ENCODE measurements around the gene TLE3. TPM values are rescaled to one million over a fixed set of nuclear protein-coding genes. Genes with fewer than 3 reads are reported as not detected.

Gene TLE3
- total and polyA plus RNA-seq, 9 donors: 17.5 to 70.8 (median 58.9) TPM

DNA sequence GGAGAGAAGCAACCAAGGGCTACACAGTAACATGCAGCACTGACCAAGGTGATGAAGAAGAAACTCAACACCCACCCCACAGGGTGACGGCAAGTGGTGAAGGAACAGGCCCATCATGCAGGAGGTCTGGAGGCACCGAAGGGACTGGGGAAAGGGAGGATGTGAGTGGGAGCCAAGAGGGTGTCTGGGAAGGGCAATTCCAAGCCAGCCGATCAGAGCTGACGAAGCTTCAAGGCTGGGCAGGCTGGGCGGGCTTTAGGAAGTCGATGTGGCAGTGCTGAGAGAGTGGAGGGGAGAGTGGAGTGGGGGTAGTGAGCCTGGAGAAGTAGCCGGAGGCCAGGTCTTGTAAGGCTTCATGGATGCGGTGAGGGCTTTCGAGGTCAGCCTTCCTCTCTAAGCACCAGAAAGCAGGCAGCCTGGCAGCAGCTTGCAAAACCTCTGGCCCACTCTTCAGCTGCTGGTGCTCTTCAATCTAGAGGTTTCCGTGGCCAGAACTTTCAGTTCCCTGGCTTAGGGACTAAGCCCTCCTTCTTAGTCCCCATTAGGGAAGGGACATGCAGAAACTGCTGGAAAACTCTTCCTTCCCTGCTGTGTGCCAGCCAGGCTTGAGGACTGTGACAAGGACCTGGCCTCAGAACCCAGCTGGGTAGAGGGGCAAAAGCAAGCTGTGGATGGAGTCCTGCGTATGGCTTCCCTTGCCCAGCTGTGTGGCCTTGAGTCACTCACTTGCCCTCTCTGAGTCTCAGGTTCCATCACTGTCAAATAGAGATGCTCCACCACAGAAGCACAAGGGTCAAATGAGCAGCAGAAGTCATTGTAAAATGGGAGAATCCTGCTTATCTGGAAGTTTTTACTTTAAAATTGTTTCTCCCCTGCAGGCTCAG lies 72.1 kb downstream of the TLE3 start:
- no peak overlapping the region for H3K4me3 ChIP-seq
- H3K9me3 ChIP-seq: no peaks in the 10 kb centered on the region
- H3K36me3 ChIP-seq: no peaks in the 10 kb centered on the region
- no peak overlapping the region for H3K27ac ChIP-seq
- H3K27me3 ChIP-seq: no peaks in the 10 kb centered on the region
- H3K4me1 ChIP-seq (ENCODE audit: insufficient read depth): peaks cover 6% of the 10 kb centered on the region
- no peak for DNase-seq
- 69 to 79% (median 78%) methylated on average over 11 of the region's 11 CpGs for WGBS, 3 donors
- TF ChIP-seq CTCF (IDR thresholded peaks at IDR 0.05): no peak
- no peak for TF ChIP-seq EP300 (IDR thresholded peaks at IDR 0.05)
- no peak for TF ChIP-seq POLR2A (IDR thresholded peaks at IDR 0.05)
- intact Hi-C loops (cut with DNase I): no loop called here

- Histone ChIP-seq H3K27me3 (no peaks in the 10 kb centered on the region), H3K36me3 (no peaks in the 10 kb centered on the region), H3K27ac (no peak overlapping the region), H3K4me3 (no peak overlapping the region), H3K9me3 (no peaks in the 10 kb centered on the region), H3K4me1 (ENCODE audit: insufficient read depth) (peaks cover 6% of the 10 kb centered on the region)
- 86 to 89% (median 89%) methylated on average over 17 to 18 of the region's 18 CpGs for WGBS, 3 donors
- TF ChIP-seq POLR2A (IDR thresholded peaks at IDR 0.05): no peak
- no peak for TF ChIP-seq CTCF (IDR thresholded peaks at IDR 0.05)
- no peak for TF ChIP-seq EP300 (IDR thresholded peaks at IDR 0.05)
- intact Hi-C loops (cut with DNase I): no loop called here
- DNase-seq: no peak
Observed at GRCh38 chr15:70024521-70024920, 73.2 kb downstream of the TLE3 start.

DNA sequence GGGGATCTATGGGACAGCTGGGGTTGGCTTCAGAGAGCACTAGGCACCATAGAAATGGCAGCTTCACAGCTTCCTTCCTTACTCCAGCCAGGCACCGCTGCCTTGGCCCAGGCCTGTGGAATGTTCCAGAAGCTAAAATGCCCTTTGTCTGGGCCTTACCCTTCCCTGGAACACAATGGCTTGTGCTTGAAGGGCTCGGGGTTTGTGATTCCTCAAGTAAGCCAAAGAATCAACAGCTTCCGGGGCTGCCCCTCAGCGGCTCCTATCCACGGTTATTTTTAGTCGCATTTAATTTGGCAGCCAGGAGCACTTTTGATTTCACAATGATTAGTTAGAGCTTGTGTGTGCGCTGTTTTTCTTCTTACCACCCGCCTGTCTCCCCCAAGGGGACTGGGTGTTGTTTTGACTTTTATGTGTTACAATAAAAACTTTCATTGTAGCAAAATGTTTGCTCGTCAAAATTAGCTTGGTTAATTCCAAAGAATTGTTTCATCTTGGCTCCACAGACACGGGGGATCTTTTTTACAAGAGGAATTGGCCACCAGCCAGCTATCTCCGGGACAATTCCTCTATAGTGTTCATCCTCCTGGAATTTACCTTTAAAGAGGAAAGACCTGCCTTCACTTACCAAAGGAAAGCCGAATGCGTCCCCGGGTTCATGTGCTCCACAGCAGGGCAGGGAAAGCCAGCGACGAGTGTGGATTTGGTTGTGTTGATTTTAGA lies 73.8 kb downstream of the TLE3 start:
- 27 to 31% (median 30%) methylated on average over 16 of the region's 16 CpGs for WGBS, 3 donors
- Histone ChIP-seq H3K9me3 (no peaks in the 10 kb centered on the region), H3K27ac (no peak overlapping the region), H3K36me3 (no peaks in the 10 kb centered on the region), H3K4me1 (ENCODE audit: insufficient read depth) (peaks cover 1% of the 10 kb centered on the region), H3K4me3 (no peak overlapping the region), H3K27me3 (no peaks in the 10 kb centered on the region)
- TF ChIP-seq POLR2A (IDR thresholded peaks at IDR 0.05): no peak
- no peak for TF ChIP-seq CTCF (IDR thresholded peaks at IDR 0.05)
- no peak for TF ChIP-seq EP300 (IDR thresholded peaks at IDR 0.05)
- intact Hi-C loops (cut with DNase I): no loop called here
- DNase-seq: peak in 2 of 5 donors; percentile 27 to 44

GRCh38 chr15:70023064-70023768 lies 74.5 kb downstream of the TLE3 start:
- DNase-seq: no peak
- Histone ChIP-seq H3K36me3 (no peaks in the 10 kb centered on the region), H3K9me3 (no peaks in the 10 kb centered on the region), H3K4me3 (no peak overlapping the region), H3K27ac (no peak overlapping the region), H3K27me3 (no peaks in the 10 kb centered on the region), H3K4me1 (ENCODE audit: insufficient read depth) (peaks cover 1% of the 10 kb centered on the region)
- intact Hi-C loops (cut with DNase I): no loop called here
- WGBS, 3 donors: 83 to 89% (median 85%) methylated on average over 7 of the region's 7 CpGs
- TF ChIP-seq EP300 (IDR thresholded peaks at IDR 0.05): no peak
- TF ChIP-seq CTCF (IDR thresholded peaks at IDR 0.05): no peak
- no peak for TF ChIP-seq POLR2A (IDR thresholded peaks at IDR 0.05)
